ENCODE data around the gene GNAT3. TPM values are rescaled to one million over a fixed set of nuclear protein-coding genes. Genes with fewer than 3 reads are reported as not detected.

Gene GNAT3
- total RNA-seq, 1 experiment from 2014 or later, result not detected

- Mint-ChIP-seq H3K36me3 (ENCODE audit: insufficient read depth, unreplicated experiment) (no peaks in the 10 kb centered on the region), H3K4me1 (ENCODE audit: low read depth, unreplicated experiment) (no peaks in the 10 kb centered on the region), H3K4me3 (ENCODE audit: unreplicated experiment) (no peak overlapping the region), H3K27ac (ENCODE audit: unreplicated experiment) (no peak overlapping the region), H3K27me3 (ENCODE audit: insufficient read depth, unreplicated experiment) (no peaks in the 10 kb centered on the region), H3K9me3 (ENCODE audit: unreplicated experiment) (no peaks in the 10 kb centered on the region)
- intact Hi-C loops (cut with micrococcal nuclease; ENCODE audit: unreplicated experiment), result no loop called here
- ChIA-PET CTCF (no interaction called here), POLR2A (no interaction called here)
- Histone ChIP-seq H3K9me3 (no peaks in the 10 kb centered on the region), H3K4me1 (no peaks in the 10 kb centered on the region), H3K4me3 (ENCODE audit: low read depth, low read length) (no peak overlapping the region), H3K27me3 (replicated peaks; ENCODE audit: control insufficient read depth, insufficient read depth, low read length) (no peaks in the 10 kb centered on the region), H3K36me3 (ENCODE audit: control insufficient read depth, insufficient read depth, low read length) (no peaks in the 10 kb centered on the region)
- no peak for TF ChIP-seq CTCF (IDR thresholded peaks at IDR 0.05; ENCODE audit: insufficient read depth in 1 of 2, low read depth in 1 of 2, low read length in 1 of 2, severe bottlenecking in 1 of 2, unreplicated experiment in 1 of 2)
- no TSS peak for BruUV-seq (replicated peaks)
- DNase-seq, result no peak
Observed at GRCh38 chr7:80488406-80488805, 23.5 kb downstream of the GNAT3 start.

GRCh38 chr7:80485721-80486120 is 26.1 kb downstream of the GNAT3 start:
- DNase-seq, result no peak
- intact Hi-C loops (cut with micrococcal nuclease; ENCODE audit: unreplicated experiment), result no loop called here
- H3K4me3 ChIP-seq (ENCODE audit: low read depth, low read length), result no peak overlapping the region
- no peaks in the 10 kb centered on the region for H3K9me3 ChIP-seq
- TF ChIP-seq CTCF (IDR thresholded peaks at IDR 0.05; ENCODE audit: insufficient read depth in 1 of 2, low read depth in 1 of 2, low read length in 1 of 2, severe bottlenecking in 1 of 2, unreplicated experiment in 1 of 2), result no peak
- POLR2A ChIA-PET, result no interaction called here
- CTCF ChIA-PET, result no interaction called here
- Mint-ChIP-seq H3K9me3 (ENCODE audit: unreplicated experiment) (no peaks in the 10 kb centered on the region), H3K27ac (ENCODE audit: unreplicated experiment) (no peak overlapping the region), H3K4me1 (ENCODE audit: low read depth, unreplicated experiment) (no peaks in the 10 kb centered on the region), H3K27me3 (ENCODE audit: insufficient read depth, unreplicated experiment) (no peaks in the 10 kb centered on the region), H3K4me3 (ENCODE audit: unreplicated experiment) (no peak overlapping the region), H3K36me3 (ENCODE audit: insufficient read depth, unreplicated experiment) (no peaks in the 10 kb centered on the region)
- H3K4me1 ChIP-seq, result peaks cover 11% of the 10 kb centered on the region; the same call in 1 of the 2 replicates
- no peaks in the 10 kb centered on the region for H3K36me3 ChIP-seq (ENCODE audit: control insufficient read depth, insufficient read depth, low read length)
- no TSS peak for BruUV-seq (replicated peaks)
- H3K27me3 ChIP-seq (replicated peaks; ENCODE audit: control insufficient read depth, insufficient read depth, low read length), result no peaks in the 10 kb centered on the region

GRCh38 chr7:80482950-80483349 is 28.9 kb downstream of the GNAT3 start:
- Histone ChIP-seq H3K4me3 (ENCODE audit: low read depth, low read length) (no peak overlapping the region), H3K36me3 (ENCODE audit: control insufficient read depth, insufficient read depth, low read length) (no peaks in the 10 kb centered on the region), H3K27me3 (replicated peaks; ENCODE audit: control insufficient read depth, insufficient read depth, low read length) (no peaks in the 10 kb centered on the region), H3K9me3 (no peaks in the 10 kb centered on the region), H3K4me1 (peaks cover 11% of the 10 kb centered on the region; the same call in 1 of the 2 replicates)
- CTCF ChIA-PET, result interaction anchor here (0.6 kb wide), 1 partner anchor 41 kb away, joined by 3 read pairs; no protein-coding TSS in a partner anchor
- no peak for TF ChIP-seq CTCF (IDR thresholded peaks at IDR 0.05; ENCODE audit: insufficient read depth in 1 of 2, low read depth in 1 of 2, low read length in 1 of 2, severe bottlenecking in 1 of 2, unreplicated experiment in 1 of 2)
- intact Hi-C loops (cut with micrococcal nuclease; ENCODE audit: unreplicated experiment), result no loop called here
- POLR2A ChIA-PET, result no interaction called here
- H3K27ac Mint-ChIP-seq (ENCODE audit: unreplicated experiment), result no peak overlapping the region
- no peaks in the 10 kb centered on the region for H3K27me3 Mint-ChIP-seq (ENCODE audit: insufficient read depth, unreplicated experiment)
- no peak for DNase-seq
- H3K36me3 Mint-ChIP-seq (ENCODE audit: insufficient read depth, unreplicated experiment), result no peaks in the 10 kb centered on the region
- no TSS peak for BruUV-seq (replicated peaks)
- no peak overlapping the region for H3K4me3 Mint-ChIP-seq (ENCODE audit: unreplicated experiment)
- no peaks in the 10 kb centered on the region for H3K9me3 Mint-ChIP-seq (ENCODE audit: unreplicated experiment)
- H3K4me1 Mint-ChIP-seq (ENCODE audit: low read depth, unreplicated experiment), result no peaks in the 10 kb centered on the region
